Progenitor cell of endocrine pancreas (in vitro differentiated cells): Measurements from ENCODE around the gene GDF15. TPM values are rescaled to one million over a fixed set of nuclear protein-coding genes. Genes with fewer than 3 reads are reported as not detected.

Experiments
- DNase-seq: peaks from one replicate; pipeline ENCODE4 v3.0.0; 2021; ENCODE audit warnings: low spot score; ENCODE audit not compliant: unreplicated experiment
- H3K27ac Mint-ChIP-seq: 2 replicates; pipeline ENCODE4 v1.8.0; 2021; ENCODE audit warnings: mild to moderate bottlenecking, moderate library complexity, mixed read lengths
- H3K27me3 Mint-ChIP-seq: 2 replicates; pipeline ENCODE4 v1.8.0; 2021; ENCODE audit warnings: mixed read lengths
- H3K36me3 Mint-ChIP-seq: 2 replicates; pipeline ENCODE4 v1.8.0; 2022; ENCODE audit warnings: mixed read lengths; ENCODE audit not compliant: insufficient read depth
- H3K4me1 Mint-ChIP-seq: 2 replicates; pipeline ENCODE4 v1.8.0; 2021; ENCODE audit warnings: low read depth, mixed read lengths
- H3K4me3 Mint-ChIP-seq: 2 replicates; pipeline ENCODE4 v1.8.0; 2021; ENCODE audit warnings: low read depth, mild to moderate bottlenecking, moderate library complexity, mixed read lengths
- H3K9me3 Mint-ChIP-seq: 2 replicates; pipeline ENCODE4 v1.8.0; 2021; ENCODE audit warnings: low read depth, mixed read lengths
- CTCF ChIP-seq: fragments of 200-600 bp; sonication (generic); IDR thresholded peaks from one replicate; pipeline ENCODE4 v1.5.0; 2021; ENCODE audit warnings: antibody characterized with exemption, mild to moderate bottlenecking; ENCODE audit not compliant: unreplicated experiment
- total RNA-seq: library from RNA; stranded (reverse); gene quantifications from 2 replicates; pipeline ENCODE4 v1.2.1, GENCODE V29; 2021

GDF15 gene
- total RNA-seq, 1 donor from 2014 or later = 10.5 TPM

- DNase-seq = no peak
- Mint-ChIP-seq H3K9me3 (no peaks in the 10 kb centered on the region), H3K36me3 (peaks cover 3% of the 10 kb centered on the region), H3K4me1 (peaks cover 11% of the 10 kb centered on the region), H3K27me3 (no peaks in the 10 kb centered on the region), H3K27ac (no peak overlapping the region), H3K4me3 (no peak overlapping the region)
- no peak for TF ChIP-seq CTCF
Observed at GRCh38 chr19:18390065-18390907, 4.3 kb downstream of the GDF15 start.

- Mint-ChIP-seq H3K9me3 (no peaks in the 10 kb centered on the region), H3K27me3 (no peaks in the 10 kb centered on the region), H3K4me3 (no peak overlapping the region), H3K4me1 (peaks cover 2% of the 10 kb centered on the region), H3K27ac (no peak overlapping the region), H3K36me3 (peaks cover 3% of the 10 kb centered on the region)
- TF ChIP-seq CTCF = no peak
- no peak for DNase-seq
Observed at GRCh38 chr19:18391509-18392075, 5.6 kb downstream of the GDF15 start.

GRCh38 chr19:18392417-18392816, 6.5 kb downstream of the GDF15 start:
- no peak overlapping the region for H3K27ac Mint-ChIP-seq
- H3K27me3 Mint-ChIP-seq = no peaks in the 10 kb centered on the region
- peaks cover 2% of the 10 kb centered on the region for H3K4me1 Mint-ChIP-seq
- peaks cover 3% of the 10 kb centered on the region for H3K36me3 Mint-ChIP-seq
- H3K4me3 Mint-ChIP-seq = no peak overlapping the region
- no peak for TF ChIP-seq CTCF
- DNase-seq = no peak
- no peaks in the 10 kb centered on the region for H3K9me3 Mint-ChIP-seq

- H3K36me3 Mint-ChIP-seq = peaks cover 3% of the 10 kb centered on the region
- H3K27me3 Mint-ChIP-seq = no peaks in the 10 kb centered on the region
- H3K4me3 Mint-ChIP-seq = no peak overlapping the region
- DNase-seq = no peak
- H3K9me3 Mint-ChIP-seq = no peaks in the 10 kb centered on the region
- TF ChIP-seq CTCF = no peak
- H3K4me1 Mint-ChIP-seq = no peaks in the 10 kb centered on the region
- no peak overlapping the region for H3K27ac Mint-ChIP-seq
Observed at GRCh38 chr19:18392926-18393325, 7.0 kb downstream of the GDF15 start.

- no peak for DNase-seq
- H3K36me3 Mint-ChIP-seq = peaks cover 3% of the 10 kb centered on the region
- H3K27ac Mint-ChIP-seq = no peak overlapping the region
Observed at GRCh38 chr19:18393836-18394235, 7.9 kb downstream of the GDF15 start.

More at GRCh38 chr19:18393836-18394235, 7.9 kb downstream of the GDF15 start:
- Mint-ChIP-seq H3K4me3 (no peak overlapping the region), H3K4me1 (no peaks in the 10 kb centered on the region), H3K27me3 (no peaks in the 10 kb centered on the region), H3K9me3 (no peaks in the 10 kb centered on the region)
- TF ChIP-seq CTCF = no peak
